Measurements from ENCODE around the gene LRRN3. TPM values are rescaled to one million over a fixed set of nuclear protein-coding genes. Genes with fewer than 3 reads are reported as not detected.

Gene LRRN3
- total RNA-seq, 4 donors from 2014 or later = 1.8 to 6.5 (median 3.8) TPM

- DNase-seq (ENCODE audit: low spot score in 2 of 2) = no peak
- H3K4me3 ChIP-seq = no peak overlapping the region
- H3K27ac ChIP-seq = no peak overlapping the region
- H3K36me3 ChIP-seq = no peaks in the 10 kb centered on the region
- H3K4me1 ChIP-seq = no peaks in the 10 kb centered on the region
- no peaks in the 10 kb centered on the region for H3K27me3 ChIP-seq
- WGBS, 2 donors = 31 to 35% methylated on average over 3 of the region's 3 CpGs
- H3K9me3 ChIP-seq = no peaks in the 10 kb centered on the region
- TF ChIP-seq EP300 (IDR thresholded peaks at IDR 0.05) (no peak), POLR2A (IDR thresholded peaks at IDR 0.05) (no peak)
- TF ChIP-seq, protein P1, sequence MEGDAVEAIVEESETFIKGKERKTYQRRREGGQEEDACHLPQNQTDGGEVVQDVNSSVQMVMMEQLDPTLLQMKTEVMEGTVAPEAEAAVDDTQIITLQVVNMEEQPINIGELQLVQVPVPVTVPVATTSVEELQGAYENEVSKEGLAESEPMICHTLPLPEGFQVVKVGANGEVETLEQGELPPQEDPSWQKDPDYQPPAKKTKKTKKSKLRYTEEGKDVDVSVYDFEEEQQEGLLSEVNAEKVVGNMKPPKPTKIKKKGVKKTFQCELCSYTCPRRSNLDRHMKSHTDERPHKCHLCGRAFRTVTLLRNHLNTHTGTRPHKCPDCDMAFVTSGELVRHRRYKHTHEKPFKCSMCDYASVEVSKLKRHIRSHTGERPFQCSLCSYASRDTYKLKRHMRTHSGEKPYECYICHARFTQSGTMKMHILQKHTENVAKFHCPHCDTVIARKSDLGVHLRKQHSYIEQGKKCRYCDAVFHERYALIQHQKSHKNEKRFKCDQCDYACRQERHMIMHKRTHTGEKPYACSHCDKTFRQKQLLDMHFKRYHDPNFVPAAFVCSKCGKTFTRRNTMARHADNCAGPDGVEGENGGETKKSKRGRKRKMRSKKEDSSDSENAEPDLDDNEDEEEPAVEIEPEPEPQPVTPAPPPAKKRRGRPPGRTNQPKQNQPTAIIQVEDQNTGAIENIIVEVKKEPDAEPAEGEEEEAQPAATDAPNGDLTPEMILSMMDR (IDR thresholded peaks at IDR 0.05) = no peak
These were observed 36.1 kb downstream of the LRRN3 start for GRCh38 chr7:111126987-111127386.

DNA sequence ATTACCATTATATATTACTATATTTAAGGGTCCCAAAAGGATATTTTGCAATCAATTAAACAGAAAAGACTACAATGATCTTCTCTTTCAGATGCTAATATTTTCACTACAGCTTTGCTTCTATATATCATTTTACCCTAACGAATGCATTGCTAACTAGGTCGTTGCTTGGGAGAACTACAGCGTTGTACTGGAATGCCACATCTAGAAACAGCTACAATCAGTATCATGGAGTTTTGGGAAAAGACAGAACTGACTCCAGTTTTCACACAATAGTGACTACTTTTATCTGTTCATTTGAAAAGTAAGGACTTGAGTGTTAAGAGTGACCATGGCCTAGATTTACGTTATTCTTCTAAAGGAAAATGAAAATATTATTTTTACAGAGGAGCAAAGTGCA lies 38.5 kb downstream of the LRRN3 start:
- Histone ChIP-seq H3K4me3 (no peak overlapping the region), H3K4me1 (no peaks in the 10 kb centered on the region), H3K27me3 (no peaks in the 10 kb centered on the region), H3K36me3 (no peaks in the 10 kb centered on the region), H3K9me3 (no peaks in the 10 kb centered on the region), H3K27ac (no peak overlapping the region)
- no peak for DNase-seq (ENCODE audit: low spot score in 2 of 2)
- TF ChIP-seq, protein P1 (IDR thresholded peaks at IDR 0.05) = no peak
- 92 to 94% methylated on average over 4 of the region's 4 CpGs for WGBS, 2 donors

DNA sequence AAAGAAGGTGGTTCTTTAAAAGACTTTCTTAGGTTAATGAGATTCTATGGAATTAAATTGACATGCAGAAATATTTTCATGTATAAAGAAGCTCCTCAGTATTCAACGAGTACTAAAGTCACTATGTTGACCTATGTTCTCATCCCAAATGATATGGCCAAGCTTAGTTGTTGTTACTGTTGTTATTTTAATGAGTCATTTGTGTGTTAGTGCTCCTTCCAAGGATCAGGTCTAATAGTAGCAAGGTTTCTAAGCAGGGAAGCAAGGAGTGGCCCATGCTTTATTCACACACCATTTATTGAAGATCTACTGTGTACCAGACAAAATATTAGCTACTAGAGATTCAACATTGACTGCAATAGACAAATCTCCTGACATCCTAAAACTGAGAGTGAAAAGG lies 41.9 kb downstream of the LRRN3 start:
- Histone ChIP-seq H3K4me1 (peaks cover 0 to 7% (median under 1%) of the 10 kb centered on the region in 4 donors), H3K4me3 (no peak overlapping the region), H3K27me3 (no peaks in the 10 kb centered on the region), H3K36me3 (no peaks in the 10 kb centered on the region), H3K27ac (no peak overlapping the region), H3K9me3 (no peaks in the 10 kb centered on the region)
- DNase-seq (ENCODE audit: low spot score in 2 of 2) = no peak
- WGBS, 2 donors = 29 to 41% methylated on average over 1 of the region's 1 CpG
- TF ChIP-seq POLR2A (IDR thresholded peaks at IDR 0.05) (no peak), EP300 (IDR thresholded peaks at IDR 0.05) (no peak)
- TF ChIP-seq, protein P1 (IDR thresholded peaks at IDR 0.05) = no peak

- H3K9me3 ChIP-seq = no peaks in the 10 kb centered on the region
- H3K4me1 ChIP-seq = peaks cover 0 to 31% (median 7%) of the 10 kb centered on the region in 4 donors
- DNase-seq (ENCODE audit: low spot score in 2 of 2) = no peak
- no peaks in the 10 kb centered on the region for H3K27me3 ChIP-seq
- no peak for TF ChIP-seq EP300 (IDR thresholded peaks at IDR 0.05)
- no peak for TF ChIP-seq POLR2A (IDR thresholded peaks at IDR 0.05)
- TF ChIP-seq, protein P1 (IDR thresholded peaks at IDR 0.05) = no peak
- no peaks in the 10 kb centered on the region for H3K36me3 ChIP-seq
- peak overlapping the region in 2 of 4 donors; percentile 54 to 69 for H3K27ac ChIP-seq
- 68 to 71% methylated on average over 4 of the region's 4 CpGs for WGBS, 2 donors
- H3K4me3 ChIP-seq = no peak overlapping the region
These were observed 46.6 kb downstream of the LRRN3 start for GRCh38 chr7:111137296-111138192.

GRCh38 chr7:111138193-111138569 lies 47.3 kb downstream of the LRRN3 start:
- peaks cover 0 to 31% (median 7%) of the 10 kb centered on the region in 4 donors for H3K4me1 ChIP-seq
- no peak overlapping the region for H3K4me3 ChIP-seq
- peak overlapping the region in 2 of 4 donors; percentile 54 to 69 for H3K27ac ChIP-seq
- H3K27me3 ChIP-seq = no peaks in the 10 kb centered on the region
- 25% methylated on average over 2 of the region's 2 CpGs for WGBS, 2 donors
- H3K36me3 ChIP-seq = no peaks in the 10 kb centered on the region
- H3K9me3 ChIP-seq = no peaks in the 10 kb centered on the region
- peak in 1 of 2 donors; percentile 26 for DNase-seq (ENCODE audit: low spot score in 2 of 2)
- TF ChIP-seq POLR2A (IDR thresholded peaks at IDR 0.05) (no peak), EP300 (IDR thresholded peaks at IDR 0.05) (no peak)
- TF ChIP-seq, protein P1 (IDR thresholded peaks at IDR 0.05) = no peak

Measured in tibial nerve (tissue), 4 donors.